K562 (cell line): ENCODE data around the gene PDHX. TPM values are rescaled to one million over a fixed set of nuclear protein-coding genes. Genes with fewer than 3 reads are reported as not detected.

ENCODE experiments used
- BRD4 ChIP-seq: fragments of 200-600 bp; sonication (generic); IDR thresholded peaks from 2 replicates; pipeline ENCODE4 v1.6.1; 2017; ENCODE audit warnings: inconsistent platforms
- CAMTA2 ChIP-seq: fragments of 250-450 bp; sonication (Bioruptor Pico); conservative IDR thresholded peaks from 2 replicates; pipeline ENCODE4 v1.5.1; 2022
- HIVEP1 ChIP-seq: fragments of 250-450 bp; sonication (Bioruptor Pico); IDR thresholded peaks from 2 replicates; pipeline ENCODE4 v1.4.0; 2020; ENCODE audit warnings: mild to moderate bottlenecking
- JUND ChIP-seq, 2 experiments: IDR thresholded peaks; 2 replicates in 1 of 2; 3 replicates in 1 of 2; pipeline ENCODE4 v1.6.1; 2011; ENCODE audit warnings: borderline replicate concordance in 2 of 2, low read depth in 2 of 2, low read length in 2 of 2, improper control_type of control experiment in 1 of 2, missing biosample characterization in 1 of 2, missing genetic modification characterization in 1 of 2, missing genetic modification reagents in 1 of 2
- KAT7 ChIP-seq: sonication (generic); formaldehyde crosslinking; IDR thresholded peaks from 2 replicates; pipeline ENCODE4 v1.8.0; 2022; ENCODE audit warnings: missing genetic modification reagents, mild to moderate bottlenecking, borderline replicate concordance
- KHSRP ChIP-seq: fragments of 450-650 bp; IDR thresholded peaks from 2 replicates; pipeline ENCODE4 v1.6.1; 2017
- MBD1 ChIP-seq: fragments of 250-450 bp; sonication (Bioruptor Pico); IDR thresholded peaks from 2 replicates; pipeline ENCODE4 v1.8.0; 2022; ENCODE audit warnings: inconsistent platforms
- NFE2 ChIP-seq: IDR thresholded peaks from 2 replicates; pipeline ENCODE4 v1.6.1; 2014; ENCODE audit warnings: antibody characterized with exemption, low read depth
- NFE2L1 ChIP-seq: fragments of 450-650 bp; IDR thresholded peaks from 2 replicates; pipeline ENCODE4 v1.6.1; 2016; ENCODE audit warnings: missing genetic modification characterization, low read depth, mild to moderate bottlenecking, missing compliant biosample characterization, moderate library complexity, borderline replicate concordance
- NONO ChIP-seq, 2 experiments: fragments of 200-400 bp in 1 of 2; fragments of 450-650 bp in 1 of 2; formaldehyde crosslinking in 1 of 2; IDR thresholded peaks; 2 replicates each; pipeline ENCODE4 v1.6.1; 2017; ENCODE audit warnings: low read depth in 2 of 2, mild to moderate bottlenecking in 2 of 2, moderate library complexity in 2 of 2, low read length in 1 of 2
- NR2C2 ChIP-seq, 2 experiments: fragments of 200-800 bp in 1 of 2; sonication (Bioruptor generic) in 1 of 2; sonication (generic) in 1 of 2; formaldehyde crosslinking in 1 of 2; IDR thresholded peaks; 2 replicates each; pipeline versions ENCODE4 v1.6.1 to v1.8.0; 2016 to 2022; ENCODE audit warnings: mild to moderate bottlenecking in 1 of 2, missing compliant biosample characterization in 1 of 2, missing genetic modification characterization in 1 of 2, missing genetic modification reagents in 1 of 2
- SREBF2 ChIP-seq: sonication (generic); formaldehyde crosslinking; IDR thresholded peaks from 2 replicates; pipeline ENCODE4 v1.4.0; 2020; ENCODE audit warnings: mild to moderate bottlenecking, missing genetic modification reagents
- STAG1 ChIP-seq: sonication (generic); formaldehyde crosslinking; IDR thresholded peaks from 2 replicates; pipeline ENCODE4 v1.5.0; 2020; ENCODE audit warnings: missing genetic modification reagents, borderline replicate concordance
- TAF15 ChIP-seq: fragments of 200-400 bp; formaldehyde crosslinking; IDR thresholded peaks from 2 replicates; pipeline ENCODE4 v1.6.1; 2017; ENCODE audit warnings: mild to moderate bottlenecking, low read depth, low read length, moderate library complexity
- TBP ChIP-seq: optimal IDR thresholded peaks from 2 replicates; pipeline ENCODE3; 2011; ENCODE audit warnings: low read depth, low read length, improper control_type of control experiment
- TEAD2 ChIP-seq: fragments of 450-650 bp; IDR thresholded peaks from 2 replicates; pipeline ENCODE4 v1.6.1; 2016; ENCODE audit warnings: missing genetic modification characterization, control low read depth, missing compliant biosample characterization
- USF2 ChIP-seq: sonication (generic); formaldehyde crosslinking; IDR thresholded peaks from 2 replicates; pipeline ENCODE4 v1.5.0; 2020; ENCODE audit warnings: missing genetic modification reagents
- WHSC1 ChIP-seq: IDR thresholded peaks from one replicate; pipeline ENCODE4 v1.6.1; 2012; ENCODE audit warnings: low read length, control low read depth, inconsistent platforms
- ZBTB7A ChIP-seq: IDR thresholded peaks from 2 replicates; pipeline ENCODE4 v1.6.1; 2011; ENCODE audit warnings: low read depth, mild to moderate bottlenecking, low read length, moderate library complexity, borderline replicate concordance; ENCODE audit not compliant: control insufficient read depth
- ZKSCAN3 ChIP-seq: fragments of 250-450 bp; sonication (Bioruptor Pico); IDR thresholded peaks from 2 replicates; pipeline ENCODE4 v1.4.0; 2020
- ZNF41 ChIP-seq: fragments of 250-450 bp; sonication (Bioruptor Pico); conservative IDR thresholded peaks from 2 replicates; pipeline ENCODE4 v1.4.0; 2020; ENCODE audit warnings: mild to moderate bottlenecking
- ZNF589 ChIP-seq: fragments of 200-800 bp; sonication (Bioruptor generic); IDR thresholded peaks from 2 replicates; pipeline ENCODE4 v1.6.1; 2016; ENCODE audit warnings: low read depth, missing genetic modification characterization, missing compliant biosample characterization
- polyA plus RNA-seq, 8 experiments: library from polyadenylated mRNA; depleted of rRNA in 4 of 8; stranded (reverse) in 5 of 8; unstranded in 3 of 8; fragments of >200 nt; fragmentation: Nextera tagmentation in 2 of 8; fragmentation: Illumina TruSeq in 1 of 8; extraction: Ambion mirVana in 2 of 8; extraction: Trizol in 1 of 8; gene quantifications; 2 replicates each; pipeline versions ENCODE4 v1.2.1 to v1.2.3, GENCODE V29; 2011 to 2014; ENCODE audit warnings: inconsistent platforms in 1 of 8, missing spikeins in 1 of 8
- total RNA-seq, 7 experiments: library from RNA; depleted of rRNA in 6 of 7; stranded (reverse); fragments of >200 nt in 6 of 7; fragmentation: Illumina TruSeq in 2 of 7; extraction: Trizol in 2 of 7; gene quantifications; 2 replicates each; pipeline versions ENCODE4 v1.2.1 to v1.2.3, GENCODE V29; 2011 to 2021; ENCODE audit warnings: low replicate concordance in 1 of 7
- TF ChIP-seq, protein P1 (sequence below), 2 experiments: IDR thresholded peaks in 1 of 2; conservative IDR thresholded peaks in 1 of 2; 2 replicates each; pipeline ENCODE4 v1.6.1; 2016; ENCODE audit warnings: low read depth in 2 of 2, mild to moderate bottlenecking in 1 of 2, missing compliant biosample characterization in 1 of 2, missing genetic modification characterization in 1 of 2, moderate library complexity in 1 of 2

Gene PDHX
- total and polyA plus RNA-seq, 9 of the 15 experiments (the other 6 are each of a cell fraction or from before 2014, with no cell fraction given), result 20.8 to 43.5 (median 31.2) TPM

DNA sequence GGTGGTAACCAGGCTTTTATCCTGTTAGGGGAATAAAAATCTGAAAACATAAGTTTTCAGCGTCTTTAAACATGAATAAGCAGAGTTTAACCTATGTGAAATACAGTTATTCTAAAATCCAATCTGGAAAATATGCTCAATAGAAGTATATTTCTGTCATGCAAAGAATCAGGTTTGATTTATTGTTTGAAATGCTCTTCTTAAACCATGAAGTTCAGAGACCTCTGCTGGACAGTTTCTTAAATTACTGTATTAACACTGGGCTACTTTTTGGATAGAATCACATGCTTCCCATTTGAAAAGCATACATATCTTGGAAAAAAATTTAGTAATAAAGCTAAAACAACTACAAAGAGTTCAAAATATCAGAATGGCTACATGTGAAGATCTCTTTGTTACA is 25.6 kb upstream of the PDHX start (continued):
- TF ChIP-seq, protein P1, sequence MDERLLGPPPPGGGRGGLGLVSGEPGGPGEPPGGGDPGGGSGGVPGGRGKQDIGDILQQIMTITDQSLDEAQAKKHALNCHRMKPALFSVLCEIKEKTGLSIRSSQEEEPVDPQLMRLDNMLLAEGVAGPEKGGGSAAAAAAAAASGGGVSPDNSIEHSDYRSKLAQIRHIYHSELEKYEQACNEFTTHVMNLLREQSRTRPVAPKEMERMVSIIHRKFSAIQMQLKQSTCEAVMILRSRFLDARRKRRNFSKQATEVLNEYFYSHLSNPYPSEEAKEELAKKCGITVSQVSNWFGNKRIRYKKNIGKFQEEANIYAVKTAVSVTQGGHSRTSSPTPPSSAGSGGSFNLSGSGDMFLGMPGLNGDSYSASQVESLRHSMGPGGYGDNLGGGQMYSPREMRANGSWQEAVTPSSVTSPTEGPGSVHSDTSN (CRISPR knock-in tag; IDR thresholded peaks at IDR 0.05; ENCODE audit: low read depth), result no peak
- TF ChIP-seq, protein P1 (tag; conservative IDR thresholded peaks at IDR 0.05; ENCODE audit: low read depth), result peak; percentile 97
- TF ChIP-seq TAF15 (no peak), KHSRP (no peak), TEAD2 (tag) (no peak), WHSC1 (no peak), HIVEP1 (CRISPR knock-in tag) (no peak), NFE2 (no peak), NFE2L1 (tag) (no peak), ZNF589 (CRISPR knock-in tag) (no peak), ZBTB7A (no peak), STAG1 (no peak), NONO (IDR thresholded peaks at IDR 0.05; ENCODE audit: low read depth in 2 of 2, low read length in 1 of 2) (no peak), ZKSCAN3 (CRISPR knock-in tag) (no peak), KAT7 (CRISPR knock-in tag) (no peak), TBP (no peak), BRD4 (no peak), SREBF2 (no peak), MBD1 (CRISPR knock-in tag) (no peak), USF2 (CRISPR knock-in tag) (no peak), CAMTA2 (CRISPR knock-in tag) (no peak), JUND (IDR thresholded peaks at IDR 0.05; ENCODE audit: borderline replicate concordance, low read depth, low read length) (no peak), JUND (tag; IDR thresholded peaks at IDR 0.05; ENCODE audit: borderline replicate concordance, low read depth, low read length) (no peak), ZNF41 (CRISPR knock-in tag) (no peak), NR2C2 (CRISPR knock-in tag; IDR thresholded peaks at IDR 0.05) (no peak), NR2C2 (tag; IDR thresholded peaks at IDR 0.05) (no peak)
